ENCODE results near the gene ZNF710.

GRCh38 chr15:90062973-90063769 is 62.0 kb downstream of the ZNF710 start:
- no peak for TF ChIP-seq CTCF (IDR thresholded peaks at IDR 0.05; ENCODE audit: extremely low read depth in 1 of 2, insufficient read depth in 1 of 2, low read depth in 1 of 2, low read length in 2 of 2)
- no peak for TF ChIP-seq POLR2AphosphoS5 (IDR thresholded peaks at IDR 0.05; ENCODE audit: insufficient read depth, low read depth, low read length)
